ENCODE measurements around the gene ACO2. TPM values are rescaled to one million over a fixed set of nuclear protein-coding genes. Genes with fewer than 3 reads are reported as not detected.

The ACO2 gene
- 83.5 TPM for total RNA-seq (ENCODE audit: unreplicated experiment)
- long read RNA-seq, transcript ACO2-201 (18 exons, 2,741 nt), result major isoform, 56 of 68 reads
- long read RNA-seq, partial matches to known transcripts, result 10 of 68 reads
- long read RNA-seq, other reads (novel, unspliced or antisense), result 2 of 68 reads

- peak; percentile 97 for DNase-seq (ENCODE audit: low spot score)
- peaks cover 29% of the 10 kb centered on the region for H3K4me1 Mint-ChIP-seq (ENCODE audit: unreplicated experiment)
- peaks cover 35% of the 10 kb centered on the region for H3K36me3 Mint-ChIP-seq (ENCODE audit: low read depth, unreplicated experiment)
- peak within 1 kb of the TSS; percentile 99 for H3K27ac Mint-ChIP-seq (ENCODE audit: unreplicated experiment)
- peak within 1 kb of the TSS; percentile 97 for H3K4me3 Mint-ChIP-seq (ENCODE audit: unreplicated experiment)
- no peak for TF ChIP-seq CTCF (IDR thresholded peaks at IDR 0.05; ENCODE audit: unreplicated experiment)
- no peaks in the 10 kb centered on the region for H3K9me3 Mint-ChIP-seq (ENCODE audit: unreplicated experiment)
- peaks cover 7% of the 10 kb centered on the region for H3K27me3 Mint-ChIP-seq (ENCODE audit: unreplicated experiment)
Observed at GRCh38 chr22:41468381-41469217, at the start of gene ACO2, which contains the start of gene PHF5A. Gene ACO2, plus strand, starts transcription at chr22:41469117. Its CDS starts 30 bp downstream, at chr22:41469147. Gene PHF5A, minus strand, starts transcription at chr22:41468692. Its CDS starts 39 bp downstream, at chr22:41468653.

GRCh38 chr22:41425660-41426365, 43.1 kb upstream of the ACO2 start:
- Mint-ChIP-seq H3K27me3 (ENCODE audit: unreplicated experiment) (peaks cover 2% of the 10 kb centered on the region), H3K27ac (ENCODE audit: unreplicated experiment) (no peak overlapping the region), H3K4me3 (ENCODE audit: unreplicated experiment) (no peak overlapping the region), H3K36me3 (ENCODE audit: low read depth, unreplicated experiment) (peaks cover 5% of the 10 kb centered on the region), H3K9me3 (ENCODE audit: unreplicated experiment) (no peaks in the 10 kb centered on the region), H3K4me1 (ENCODE audit: unreplicated experiment) (no peaks in the 10 kb centered on the region)
- no peak for DNase-seq (ENCODE audit: low spot score)
- no peak for TF ChIP-seq CTCF (IDR thresholded peaks at IDR 0.05; ENCODE audit: unreplicated experiment)

- Mint-ChIP-seq H3K27ac (ENCODE audit: unreplicated experiment) (no peak overlapping the region), H3K4me3 (ENCODE audit: unreplicated experiment) (no peak overlapping the region), H3K4me1 (ENCODE audit: unreplicated experiment) (no peaks in the 10 kb centered on the region), H3K36me3 (ENCODE audit: low read depth, unreplicated experiment) (peaks cover 5% of the 10 kb centered on the region), H3K27me3 (ENCODE audit: unreplicated experiment) (peaks cover 6% of the 10 kb centered on the region), H3K9me3 (ENCODE audit: unreplicated experiment) (no peaks in the 10 kb centered on the region)
- DNase-seq (ENCODE audit: low spot score), result no peak
- TF ChIP-seq CTCF (IDR thresholded peaks at IDR 0.05; ENCODE audit: unreplicated experiment), result no peak
Observed at GRCh38 chr22:41429232-41429950, 39.5 kb upstream of the ACO2 start.

GRCh38 chr22:41429951-41430332, 39.0 kb upstream of the ACO2 start:
- no peaks in the 10 kb centered on the region for H3K4me1 Mint-ChIP-seq (ENCODE audit: unreplicated experiment)
- peaks cover 6% of the 10 kb centered on the region for H3K27me3 Mint-ChIP-seq (ENCODE audit: unreplicated experiment)
- TF ChIP-seq CTCF (IDR thresholded peaks at IDR 0.05; ENCODE audit: unreplicated experiment), result no peak
- no peak overlapping the region for H3K4me3 Mint-ChIP-seq (ENCODE audit: unreplicated experiment)
- H3K9me3 Mint-ChIP-seq (ENCODE audit: unreplicated experiment), result no peaks in the 10 kb centered on the region
- DNase-seq (ENCODE audit: low spot score), result no peak
- peaks cover 5% of the 10 kb centered on the region for H3K36me3 Mint-ChIP-seq (ENCODE audit: low read depth, unreplicated experiment)
- no peak overlapping the region for H3K27ac Mint-ChIP-seq (ENCODE audit: unreplicated experiment)

Measured in endothelial cell (in vitro differentiated cells).